Thoracic aorta (tissue), 2 donors: ENCODE data around the gene KIRREL3. TPM values are rescaled to one million over a fixed set of nuclear protein-coding genes. Genes with fewer than 3 reads are reported as not detected.

Experiments used
- ATAC-seq: fragments of 150-250 bp; one replicate; pipeline ENCODE4 v1.8.0; 2017; ENCODE audit warnings: low read depth; ENCODE audit not compliant: insufficient number of reproducible peaks, low FRiP score
- DNase-seq: peaks from one replicate; pipeline ENCODE4 v3.0.0-alpha.2; 2020; ENCODE audit warnings: low spot score
- H3K27ac ChIP-seq, 2 donors: fragments of 200-600 bp; sonication (generic); 1 replicate in 1 of 2; 2 replicates in 1 of 2; pipeline ENCODE4 v1.5.1; 2016; ENCODE audit warnings: mild to moderate bottlenecking in 2 of 2, moderate library complexity in 2 of 2
- H3K27me3 ChIP-seq: fragments of 200-600 bp; sonication (generic); replicated peaks from 2 replicates; pipeline ENCODE4 v1.6.0; 2016; ENCODE audit warnings: mild to moderate bottlenecking; ENCODE audit not compliant: insufficient read depth
- H3K36me3 ChIP-seq: fragments of 200-600 bp; sonication (generic); one replicate; pipeline ENCODE4 v1.5.1; 2016
- H3K4me1 ChIP-seq, 2 donors: fragments of 200-600 bp; sonication (generic); 1 replicate in 1 of 2; 2 replicates in 1 of 2; pipeline versions ENCODE4 v1.5.1 to v1.6.0; 2016; ENCODE audit warnings: low read depth in 2 of 2, mild to moderate bottlenecking in 1 of 2; ENCODE audit not compliant: control insufficient read depth in 1 of 2
- H3K4me3 ChIP-seq: fragments of 200-600 bp; sonication (generic); 2 replicates; pipeline ENCODE4 v1.5.1; 2016; ENCODE audit warnings: mild to moderate bottlenecking
- H3K9me3 ChIP-seq: fragments of 200-600 bp; sonication (generic); 2 replicates; pipeline ENCODE4 v1.5.1; 2016
- total RNA-seq, 2 donors: library from RNA; depleted of rRNA; stranded (reverse); fragments of >200 nt; gene quantifications; one replicate each; pipeline versions ENCODE4 v1.1.0 to v1.2.3, GENCODE V29; 2016
- TF ChIP-seq, protein P1 (sequence below): fragments of 200-600 bp; sonication (generic); IDR thresholded peaks from one replicate; pipeline ENCODE4 v1.5.1; 2019; ENCODE audit warnings: antibody characterized with exemption

KIRREL3 gene
- total RNA-seq, 2 donors from 2014 or later = not detected

- Histone ChIP-seq H3K27me3 (no peaks in the 10 kb centered on the region), H3K4me3 (no peak overlapping the region), H3K4me1 (no peaks in the 10 kb centered on the region), H3K27ac (no peak overlapping the region), H3K9me3 (no peaks in the 10 kb centered on the region), H3K36me3 (no peaks in the 10 kb centered on the region)
- ATAC-seq = no peak
- TF ChIP-seq, protein P1, sequence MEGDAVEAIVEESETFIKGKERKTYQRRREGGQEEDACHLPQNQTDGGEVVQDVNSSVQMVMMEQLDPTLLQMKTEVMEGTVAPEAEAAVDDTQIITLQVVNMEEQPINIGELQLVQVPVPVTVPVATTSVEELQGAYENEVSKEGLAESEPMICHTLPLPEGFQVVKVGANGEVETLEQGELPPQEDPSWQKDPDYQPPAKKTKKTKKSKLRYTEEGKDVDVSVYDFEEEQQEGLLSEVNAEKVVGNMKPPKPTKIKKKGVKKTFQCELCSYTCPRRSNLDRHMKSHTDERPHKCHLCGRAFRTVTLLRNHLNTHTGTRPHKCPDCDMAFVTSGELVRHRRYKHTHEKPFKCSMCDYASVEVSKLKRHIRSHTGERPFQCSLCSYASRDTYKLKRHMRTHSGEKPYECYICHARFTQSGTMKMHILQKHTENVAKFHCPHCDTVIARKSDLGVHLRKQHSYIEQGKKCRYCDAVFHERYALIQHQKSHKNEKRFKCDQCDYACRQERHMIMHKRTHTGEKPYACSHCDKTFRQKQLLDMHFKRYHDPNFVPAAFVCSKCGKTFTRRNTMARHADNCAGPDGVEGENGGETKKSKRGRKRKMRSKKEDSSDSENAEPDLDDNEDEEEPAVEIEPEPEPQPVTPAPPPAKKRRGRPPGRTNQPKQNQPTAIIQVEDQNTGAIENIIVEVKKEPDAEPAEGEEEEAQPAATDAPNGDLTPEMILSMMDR = no peak
- DNase-seq = no peak
Measured at GRCh38 chr11:126546694-126547093, 453.9 kb downstream of the KIRREL3 start.

DNA sequence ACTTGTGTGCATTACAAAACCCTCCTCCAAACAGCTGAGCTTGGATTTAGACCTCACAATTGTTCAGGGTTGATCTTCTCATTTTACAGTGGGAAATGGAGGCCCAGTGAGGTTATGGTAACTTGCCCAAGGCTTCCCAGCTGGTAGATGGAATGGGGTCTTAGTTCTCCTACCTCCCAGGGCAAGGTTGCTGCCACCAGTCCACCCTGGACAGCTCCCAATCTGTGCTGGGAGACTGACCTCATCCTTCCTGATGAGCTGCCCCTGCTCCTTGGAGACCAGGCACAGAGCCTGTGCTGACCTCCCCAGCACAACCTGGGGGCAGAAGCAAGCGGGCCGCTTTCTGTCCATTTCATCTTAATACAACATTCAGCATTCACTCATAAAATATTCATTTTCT is 454.4 kb downstream of the KIRREL3 start:
- ATAC-seq (no peak), DNase-seq (no peak)
- H3K9me3 ChIP-seq = no peaks in the 10 kb centered on the region
- H3K27ac ChIP-seq = no peak overlapping the region
- no peaks in the 10 kb centered on the region for H3K36me3 ChIP-seq
- no peak overlapping the region for H3K4me3 ChIP-seq
- H3K4me1 ChIP-seq = no peaks in the 10 kb centered on the region
- no peaks in the 10 kb centered on the region for H3K27me3 ChIP-seq
- TF ChIP-seq, protein P1 = no peak

GRCh38 chr11:126545057-126545555 is 455.5 kb downstream of the KIRREL3 start:
- H3K4me3 ChIP-seq = no peak overlapping the region
- no peaks in the 10 kb centered on the region for H3K27me3 ChIP-seq
- no peaks in the 10 kb centered on the region for H3K4me1 ChIP-seq
- no peaks in the 10 kb centered on the region for H3K9me3 ChIP-seq
- DNase-seq = no peak
- TF ChIP-seq, protein P1 = no peak
- no peaks in the 10 kb centered on the region for H3K36me3 ChIP-seq
- no peak overlapping the region for H3K27ac ChIP-seq
- no peak for ATAC-seq

- ATAC-seq (no peak), DNase-seq (no peak)
- no peaks in the 10 kb centered on the region for H3K4me1 ChIP-seq
- no peak overlapping the region for H3K27ac ChIP-seq
- no peak overlapping the region for H3K4me3 ChIP-seq
- no peaks in the 10 kb centered on the region for H3K36me3 ChIP-seq
- TF ChIP-seq, protein P1 = no peak
- H3K9me3 ChIP-seq = no peaks in the 10 kb centered on the region
- no peaks in the 10 kb centered on the region for H3K27me3 ChIP-seq
Measured at GRCh38 chr11:126544108-126545056, 456.2 kb downstream of the KIRREL3 start.

DNA sequence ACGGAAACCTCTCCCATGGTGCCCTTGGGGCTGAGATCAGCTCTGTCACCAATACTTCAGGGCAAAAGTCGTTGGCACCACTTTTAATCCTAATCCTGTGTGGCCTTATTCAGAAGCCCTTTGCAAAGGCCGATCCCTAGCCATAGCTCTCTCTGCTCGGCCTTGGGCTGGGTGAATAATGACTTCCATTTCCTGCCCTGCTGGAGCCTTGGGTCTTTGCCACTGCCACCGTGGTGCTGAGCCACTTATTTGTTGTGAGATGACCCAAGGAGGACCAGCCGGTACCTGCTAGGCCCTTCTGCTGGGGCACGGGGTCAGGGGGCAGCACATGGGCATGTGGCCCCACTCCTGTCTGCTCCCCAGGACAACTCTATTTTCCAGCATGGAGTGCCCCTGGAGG is 456.9 kb downstream of the KIRREL3 start:
- Histone ChIP-seq H3K27ac (no peak overlapping the region), H3K36me3 (no peaks in the 10 kb centered on the region), H3K4me3 (no peak overlapping the region), H3K4me1 (no peaks in the 10 kb centered on the region), H3K27me3 (no peaks in the 10 kb centered on the region), H3K9me3 (no peaks in the 10 kb centered on the region)
- no peak for ATAC-seq
- TF ChIP-seq, protein P1 = no peak
- no peak for DNase-seq
